Left ventricle myocardium inferior (tissue), 1 donor: ENCODE data around the gene ZBTB46. TPM values are rescaled to one million over a fixed set of nuclear protein-coding genes. Genes with fewer than 3 reads are reported as not detected.
A peak's percentile ranks its signal among the peaks of the same experiment; 100 is the strongest.

Experiments
- DNase-seq: peaks from one replicate; pipeline ENCODE4 v3.0.0-alpha.2; 2020
- H3K27ac ChIP-seq: fragments of 200-600 bp; replicated peaks from 2 replicates; pipeline ENCODE4 v1.8.0; 2021
- H3K27me3 ChIP-seq: fragments of 200-600 bp; 2 replicates; pipeline ENCODE4 v1.8.0; 2021; ENCODE audit warnings: low read depth
- H3K36me3 ChIP-seq: fragments of 200-600 bp; 2 replicates; pipeline ENCODE4 v1.8.0; 2021
- H3K4me1 ChIP-seq: fragments of 200-600 bp; 2 replicates; pipeline ENCODE4 v1.8.0; 2021
- H3K4me3 ChIP-seq: fragments of 200-600 bp; 2 replicates; pipeline ENCODE4 v1.8.0; 2021; ENCODE audit warnings: mild to moderate bottlenecking, moderate library complexity
- H3K9me3 ChIP-seq: fragments of 200-600 bp; replicated peaks from 2 replicates; pipeline ENCODE4 v1.8.0; 2021
- intact Hi-C: fragments of 100-400 bp; cut with micrococcal nuclease; formaldehyde crosslinking; loops from one replicate; pipeline ENCODE4 v1.11.0; 2022
- total RNA-seq: library from RNA; stranded (reverse); fragmentation: NEBNext Ultra II Directional; extraction: Animal tissue kit (Norgen Biotek cat#: 25700); gene quantifications from one replicate; pipeline ENCODE4 v1.2.1, GENCODE V29; 2021
- TF ChIP-seq, protein P1 (sequence below): fragments of 200-600 bp; IDR thresholded peaks from 2 replicates; pipeline ENCODE4 v1.8.0; 2021; ENCODE audit warnings: antibody characterized with exemption, mild to moderate bottlenecking, borderline replicate concordance
- donor health status: DM: no; HTN: yes; CAD: no; lungs with severe emphysema.

The ZBTB46 gene
- total RNA-seq, 1 donor from 2014 or later, result 13.6 TPM

DNA sequence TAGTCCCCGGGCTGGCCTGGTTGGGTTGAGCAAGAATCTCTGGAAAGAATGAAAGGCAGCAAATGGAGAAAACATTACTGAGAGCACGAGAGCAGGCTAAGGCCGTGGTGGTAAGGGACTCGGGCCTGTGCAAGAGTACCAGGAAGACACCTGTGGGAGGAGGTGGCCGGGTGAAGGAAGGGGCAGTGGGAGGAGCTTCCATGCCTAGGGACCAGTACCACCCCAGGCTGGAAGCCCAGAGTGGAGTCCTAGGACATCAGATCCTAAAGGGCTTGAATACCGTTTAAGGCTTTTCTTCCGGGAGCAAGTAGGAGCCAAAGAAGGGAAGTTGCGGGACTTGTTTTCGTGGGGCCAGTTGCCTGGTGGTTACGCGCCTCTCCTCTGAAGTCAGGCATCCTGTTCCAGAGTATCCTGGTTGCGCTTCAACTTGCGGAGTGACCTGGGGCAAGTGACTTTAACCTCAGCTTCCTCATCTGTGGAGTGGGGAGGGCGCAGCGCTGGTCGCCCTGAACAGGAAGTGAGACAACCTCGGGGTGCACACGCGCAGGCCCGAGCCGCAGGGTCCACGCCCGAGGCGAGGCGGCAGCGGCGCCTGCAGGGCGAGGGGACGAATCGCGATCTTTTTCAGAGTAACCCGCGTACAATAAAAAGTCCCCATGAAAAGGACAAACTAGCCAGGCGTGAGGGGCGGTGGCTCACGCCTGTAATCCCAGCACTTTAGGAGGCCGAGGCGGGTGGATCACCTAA lies 32.9 kb upstream of the ZBTB46 start:
- TF ChIP-seq, protein P1, sequence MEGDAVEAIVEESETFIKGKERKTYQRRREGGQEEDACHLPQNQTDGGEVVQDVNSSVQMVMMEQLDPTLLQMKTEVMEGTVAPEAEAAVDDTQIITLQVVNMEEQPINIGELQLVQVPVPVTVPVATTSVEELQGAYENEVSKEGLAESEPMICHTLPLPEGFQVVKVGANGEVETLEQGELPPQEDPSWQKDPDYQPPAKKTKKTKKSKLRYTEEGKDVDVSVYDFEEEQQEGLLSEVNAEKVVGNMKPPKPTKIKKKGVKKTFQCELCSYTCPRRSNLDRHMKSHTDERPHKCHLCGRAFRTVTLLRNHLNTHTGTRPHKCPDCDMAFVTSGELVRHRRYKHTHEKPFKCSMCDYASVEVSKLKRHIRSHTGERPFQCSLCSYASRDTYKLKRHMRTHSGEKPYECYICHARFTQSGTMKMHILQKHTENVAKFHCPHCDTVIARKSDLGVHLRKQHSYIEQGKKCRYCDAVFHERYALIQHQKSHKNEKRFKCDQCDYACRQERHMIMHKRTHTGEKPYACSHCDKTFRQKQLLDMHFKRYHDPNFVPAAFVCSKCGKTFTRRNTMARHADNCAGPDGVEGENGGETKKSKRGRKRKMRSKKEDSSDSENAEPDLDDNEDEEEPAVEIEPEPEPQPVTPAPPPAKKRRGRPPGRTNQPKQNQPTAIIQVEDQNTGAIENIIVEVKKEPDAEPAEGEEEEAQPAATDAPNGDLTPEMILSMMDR, result peak; percentile 82
- H3K4me3 ChIP-seq, result peak overlapping the region; percentile 98
- intact Hi-C loops, result loop anchor here (10.0 kb wide), 1 partner anchor 49 kb away; no protein-coding TSS in a partner anchor
- peak overlapping the region; percentile 97 for H3K27ac ChIP-seq
- H3K36me3 ChIP-seq, result peaks cover 23% of the 10 kb centered on the region
- H3K4me1 ChIP-seq, result peaks cover 55% of the 10 kb centered on the region
- peak; percentile 85 for DNase-seq
- no peaks in the 10 kb centered on the region for H3K27me3 ChIP-seq
- H3K9me3 ChIP-seq, result no peaks in the 10 kb centered on the region

- TF ChIP-seq, protein P1, result no peak
- DNase-seq, result no peak
- H3K27ac ChIP-seq, result peak overlapping the region; percentile 97
- intact Hi-C loops, result loop anchor here (10.0 kb wide), 1 partner anchor 48 kb away; no protein-coding TSS in a partner anchor
- H3K4me1 ChIP-seq, result peaks cover 63% of the 10 kb centered on the region
- H3K4me3 ChIP-seq, result peak overlapping the region; percentile 98
- H3K36me3 ChIP-seq, result peaks cover 16% of the 10 kb centered on the region
- no peaks in the 10 kb centered on the region for H3K27me3 ChIP-seq
- no peaks in the 10 kb centered on the region for H3K9me3 ChIP-seq
Measured at GRCh38 chr20:63863021-63863797, 32.1 kb upstream of the ZBTB46 start.

DNA sequence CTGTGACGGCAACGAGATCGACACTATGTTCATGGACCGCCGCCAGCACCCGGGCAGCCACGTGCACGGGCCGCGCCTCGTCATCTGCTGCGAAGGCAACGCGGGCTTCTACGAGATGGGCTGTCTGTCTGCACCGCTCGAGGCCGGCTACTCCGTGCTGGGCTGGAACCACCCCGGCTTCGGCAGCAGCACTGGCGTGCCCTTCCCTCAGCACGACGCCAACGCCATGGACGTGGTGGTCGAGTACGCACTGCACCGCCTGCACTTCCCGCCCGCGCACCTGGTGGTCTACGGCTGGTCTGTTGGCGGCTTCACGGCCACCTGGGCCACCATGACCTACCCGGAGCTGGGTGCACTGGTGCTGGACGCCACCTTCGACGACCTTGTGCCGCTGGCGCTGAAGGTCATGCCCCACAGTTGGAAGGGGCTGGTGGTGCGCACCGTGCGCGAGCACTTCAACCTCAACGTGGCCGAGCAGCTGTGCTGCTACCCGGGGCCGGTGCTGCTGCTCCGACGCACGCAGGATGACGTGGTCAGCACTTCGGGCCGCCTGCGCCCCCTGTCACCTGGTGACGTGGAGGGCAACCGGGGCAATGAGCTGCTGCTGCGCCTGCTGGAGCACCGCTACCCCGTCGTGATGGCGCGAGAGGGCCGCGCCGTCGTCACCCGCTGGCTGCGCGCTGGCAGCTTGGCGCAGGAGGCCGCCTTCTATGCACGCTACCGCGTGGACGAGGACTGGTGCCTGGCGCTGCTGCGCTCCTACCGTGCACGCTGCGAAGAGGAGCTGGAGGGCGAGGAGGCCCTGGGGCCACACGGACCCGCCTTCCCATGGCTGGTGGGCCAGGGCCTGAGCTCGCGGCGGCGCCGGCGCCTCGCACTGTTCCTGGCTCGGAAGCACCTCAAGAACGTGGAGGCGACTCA lies 31.2 kb upstream of the ZBTB46 start:
- no peak for DNase-seq
- no peak overlapping the region for H3K4me3 ChIP-seq
- H3K27me3 ChIP-seq, result no peaks in the 10 kb centered on the region
- H3K36me3 ChIP-seq, result peaks cover 13% of the 10 kb centered on the region
- no peak overlapping the region for H3K27ac ChIP-seq
- TF ChIP-seq, protein P1, result no peak
- peaks cover 71% of the 10 kb centered on the region for H3K4me1 ChIP-seq
- intact Hi-C loops, result loop anchor here (10.0 kb wide), 1 partner anchor 47 kb away; no protein-coding TSS in a partner anchor
- no peaks in the 10 kb centered on the region for H3K9me3 ChIP-seq

- intact Hi-C loops, result loop anchor here (10.0 kb wide), 1 partner anchor 47 kb away; no protein-coding TSS in a partner anchor
- H3K27me3 ChIP-seq, result no peaks in the 10 kb centered on the region
- H3K4me1 ChIP-seq, result peaks cover 71% of the 10 kb centered on the region
- peaks cover 13% of the 10 kb centered on the region for H3K36me3 ChIP-seq
- DNase-seq, result no peak
- H3K27ac ChIP-seq, result peak within 1 kb of the TSS; percentile 96
- TF ChIP-seq, protein P1, result no peak
- H3K9me3 ChIP-seq, result no peaks in the 10 kb centered on the region
- H3K4me3 ChIP-seq, result no peak within 1 kb of the TSS
Measured at GRCh38 chr20:63861365-63861934, 30.4 kb upstream of the ZBTB46 start, which contains the start of gene ABHD16B. TSS of gene ABHD16B (plus strand) at chr20:63861498. CDS start at chr20:63861541, 43 bp downstream.
